GM12878 (cell line): Measurements from ENCODE around the gene CFHR5. TPM values are rescaled to one million over a fixed set of nuclear protein-coding genes. Genes with fewer than 3 reads are reported as not detected.
"Not testable (repeated sequence)": the region's sequence is repeated elsewhere in the genome, so short reads cannot be mapped to it uniquely, and the experiment has no call there.

Experiments used
- ATAC-seq: fragments of 200-7000 bp; cut with Tn5 transposase; 3 replicates; pipeline ENCODE4 v1.9.1; 2020; ENCODE audit warnings: mild to moderate bottlenecking, moderate library complexity
- BruUV-seq: library from RNA; stranded (reverse); fragments of 400-500 nt; replicated peaks from 2 replicates; lab custom pipeline; 2021; lab: Mats Ljungman, UMichigan
- CTCF ChIA-PET: fragments of 300-600 bp; sonication (Branson Sonifier 250); formaldehyde crosslinking; extraction: SDS; loops from one replicate; lab custom pipeline; 2021; ENCODE audit warnings: inconsistent platforms; lab: Yijun Ruan, JAX
- POLR2A ChIA-PET: fragments of 350-600 bp; formaldehyde crosslinking; extraction: SDS; loops from one replicate; lab custom pipeline; 2021; ENCODE audit warnings: inconsistent platforms; lab: Charles Lee
- RAD21 ChIA-PET: fragments of 300-600 bp; sonication (Branson Sonifier 250); formaldehyde crosslinking; loops from one replicate; lab custom pipeline; 2023; ENCODE audit warnings: antibody characterized with exemption; ENCODE audit not compliant: unreplicated experiment; lab: Charles Lee
- SMC1A ChIA-PET: fragments of 300-600 bp; sonication (Branson Sonifier 250); formaldehyde crosslinking; loops from one replicate; lab custom pipeline; 2023; ENCODE audit not compliant: unreplicated experiment, uncharacterized antibody; lab: Charles Lee
- DNase-seq: peaks from one replicate; pipeline ENCODE4 v3.0.0-alpha.2; 2011; ENCODE audit warnings: low read depth, low spot score
- FAIRE-seq: peaks from 3 replicates; lab custom pipeline; 2011; peaks lifted over from hg19 to GRCh38; lab: Jason Lieb, UNC
- H2AFZ ChIP-seq: 2 replicates; pipeline ENCODE4 v1.6.0; 2011; ENCODE audit warnings: low read depth, low read length, control low read depth; ENCODE audit not compliant: control insufficient read depth
- H3K27ac ChIP-seq: 2 replicates; pipeline ENCODE4 v1.5.1; 2011; ENCODE audit warnings: control low read depth; ENCODE audit not compliant: control insufficient read depth, insufficient read depth
- H3K27me3 ChIP-seq, 2 experiments: replicated peaks in 1 of 2; 2 replicates each; pipeline versions ENCODE4 v1.6.0 to v1.6.1; 2011; ENCODE audit warnings: low read length in 1 of 2; ENCODE audit not compliant: control insufficient read depth in 2 of 2, insufficient read depth in 2 of 2
- H3K36me3 ChIP-seq, 2 experiments: 2 replicates each; pipeline ENCODE4 v1.5.1; 2011; ENCODE audit warnings: low read length in 1 of 2; ENCODE audit not compliant: control insufficient read depth in 2 of 2, insufficient read depth in 2 of 2
- H3K4me1 ChIP-seq: 2 replicates; pipeline ENCODE4 v1.6.1; 2011; ENCODE audit warnings: mild to moderate bottlenecking, low read length, moderate library complexity, mixed read lengths; ENCODE audit not compliant: control insufficient read depth, insufficient read depth
- H3K4me2 ChIP-seq: 2 replicates; pipeline ENCODE4 v1.6.0; 2011; ENCODE audit warnings: control low read depth; ENCODE audit not compliant: control insufficient read depth, insufficient read depth
- H3K4me3 ChIP-seq: fragments of 200-600 bp; sonication (generic); 2 replicates; pipeline ENCODE4 v1.5.1; 2016
- H3K79me2 ChIP-seq: 2 replicates; pipeline ENCODE4 v1.6.0; 2011; ENCODE audit warnings: low read length; ENCODE audit not compliant: control insufficient read depth, insufficient read depth
- H3K9ac ChIP-seq: 2 replicates; pipeline ENCODE4 v1.8.0; 2011; ENCODE audit warnings: low read length, control low read depth, mixed read lengths; ENCODE audit not compliant: control insufficient read depth, insufficient read depth
- H3K9me3 ChIP-seq: replicated peaks from 3 replicates; pipeline ENCODE4 v1.5.1; 2011; ENCODE audit warnings: mild to moderate bottlenecking, low read length; ENCODE audit not compliant: control insufficient read depth, insufficient read depth
- H4K20me1 ChIP-seq: 2 replicates; pipeline ENCODE4 v1.6.0; 2011; ENCODE audit not compliant: control insufficient read depth, insufficient read depth
- CHD1 ChIP-seq: IDR thresholded peaks from 2 replicates; pipeline ENCODE4 v1.6.1; 2012; ENCODE audit warnings: low read depth, low read length, improper control_type of control experiment
- CREM ChIP-seq: IDR thresholded peaks from 2 replicates; pipeline ENCODE4 v1.6.1; 2014; ENCODE audit warnings: antibody characterized with exemption, low read depth
- DPF2 ChIP-seq: fragments of 450-650 bp; IDR thresholded peaks from 2 replicates; pipeline ENCODE4 v1.6.1; 2017; ENCODE audit warnings: mild to moderate bottlenecking
- ETV6 ChIP-seq, 2 experiments: fragments of 450-650 bp in 1 of 2; IDR thresholded peaks in 1 of 2; conservative IDR thresholded peaks in 1 of 2; 2 replicates each; pipeline ENCODE4 v1.6.1; 2014; ENCODE audit warnings: antibody characterized with exemption in 1 of 2, borderline replicate concordance in 1 of 2, low read depth in 1 of 2, mild to moderate bottlenecking in 1 of 2, moderate library complexity in 1 of 2
- FOXK2 ChIP-seq: fragments of 450-650 bp; IDR thresholded peaks from 2 replicates; pipeline ENCODE4 v1.6.1; 2017; ENCODE audit warnings: mild to moderate bottlenecking, moderate library complexity
- GABPA ChIP-seq: IDR thresholded peaks from 2 replicates; pipeline ENCODE4 v1.6.1; 2014; ENCODE audit warnings: antibody characterized with exemption, low read depth, mild to moderate bottlenecking, inconsistent platforms
- KAT2A ChIP-seq: conservative IDR thresholded peaks from 2 replicates; pipeline ENCODE4 v1.6.1; 2011; ENCODE audit warnings: low read depth, low read length; ENCODE audit not compliant: control insufficient read depth
- NBN ChIP-seq: fragments of 450-650 bp; IDR thresholded peaks from 2 replicates; pipeline ENCODE4 v1.6.1; 2016
- POLR2A ChIP-seq: IDR thresholded peaks from 2 replicates; pipeline ENCODE4 v1.6.1; 2011; ENCODE audit warnings: low read depth, mild to moderate bottlenecking, low read length
- REST ChIP-seq: IDR thresholded peaks from 2 replicates; pipeline ENCODE4 v1.6.1; 2012; ENCODE audit warnings: mild to moderate bottlenecking, low read depth, low read length
- SP1 ChIP-seq: IDR thresholded peaks from one replicate; pipeline ENCODE4 v1.6.1; 2011; ENCODE audit warnings: low read depth, low read length
- WRNIP1 ChIP-seq: IDR thresholded peaks from 2 replicates; pipeline ENCODE4 v1.6.1; 2011; ENCODE audit warnings: low read depth, low read length, improper control_type of control experiment, borderline replicate concordance
- ZNF274 ChIP-seq: IDR thresholded peaks from one replicate; pipeline ENCODE4 v1.8.0; 2011; ENCODE audit not compliant: insufficient read length, insufficient read depth
- ZNF384 ChIP-seq: IDR thresholded peaks from 2 replicates; pipeline ENCODE4 v1.6.1; 2012; ENCODE audit warnings: low read depth, mild to moderate bottlenecking, low read length, improper control_type of control experiment, borderline replicate concordance
- ZNF622 ChIP-seq: fragments of 450-650 bp; IDR thresholded peaks from 2 replicates; pipeline ENCODE4 v1.6.1; 2017; ENCODE audit warnings: mild to moderate bottlenecking, inconsistent platforms
- WGBS: methylation state at CpG from one replicate; pipeline ENCODE4 v1.1.6; 2016; ENCODE audit warnings: low lambda C conversion rate; ENCODE audit not compliant: insufficient replicate concordance, insufficient coverage; ENCODE audit errors: missing lambda C conversion rate; 5-methylcytosine and 5-hydroxymethylcytosine counted together
- in situ Hi-C: fragments of 300-500 bp; cut with MboI; formaldehyde crosslinking; loops from 9 replicates; pipeline ENCODE4 v1.14.3; 2018; ENCODE audit warnings: mixed read lengths
- intact Hi-C: fragments of 100-400 bp; cut with micrococcal nuclease; formaldehyde crosslinking; loops from one replicate; pipeline ENCODE4 v1.14.2; 2022; ENCODE audit not compliant: unreplicated experiment
- polyA plus RNA-seq, 11 experiments: library from polyadenylated mRNA; depleted of rRNA in 4 of 11; unstranded in 6 of 11; stranded (reverse) in 5 of 11; fragments of >200 nt; fragmentation: Nextera tagmentation in 4 of 11; fragmentation: Illumina TruSeq in 1 of 11; extraction: Ambion mirVana in 4 of 11; extraction: Trizol in 1 of 11; gene quantifications; 1 replicate in 1 of 11; 2 replicates in 10 of 11; pipeline versions ENCODE4 v1.2.1 to v1.2.3, GENCODE V29; 2011 to 2016; ENCODE audit warnings: inconsistent platforms in 2 of 11, missing spikeins in 2 of 11, low read depth in 1 of 11
- total RNA-seq, 4 experiments: library from RNA; depleted of rRNA in 3 of 4; stranded (reverse); fragments of >200 nt in 3 of 4; fragmentation: Illumina TruSeq in 1 of 4; extraction: Trizol in 1 of 4; gene quantifications; 2 replicates each; pipeline versions ENCODE4 v1.2.1 to v1.2.3, GENCODE V29; 2013 to 2021

The CFHR5 gene
- total and polyA plus RNA-seq, 10 of the 15 experiments (the other 5 are each of a cell fraction or from before 2014, with no cell fraction given) = not detected

DNA sequence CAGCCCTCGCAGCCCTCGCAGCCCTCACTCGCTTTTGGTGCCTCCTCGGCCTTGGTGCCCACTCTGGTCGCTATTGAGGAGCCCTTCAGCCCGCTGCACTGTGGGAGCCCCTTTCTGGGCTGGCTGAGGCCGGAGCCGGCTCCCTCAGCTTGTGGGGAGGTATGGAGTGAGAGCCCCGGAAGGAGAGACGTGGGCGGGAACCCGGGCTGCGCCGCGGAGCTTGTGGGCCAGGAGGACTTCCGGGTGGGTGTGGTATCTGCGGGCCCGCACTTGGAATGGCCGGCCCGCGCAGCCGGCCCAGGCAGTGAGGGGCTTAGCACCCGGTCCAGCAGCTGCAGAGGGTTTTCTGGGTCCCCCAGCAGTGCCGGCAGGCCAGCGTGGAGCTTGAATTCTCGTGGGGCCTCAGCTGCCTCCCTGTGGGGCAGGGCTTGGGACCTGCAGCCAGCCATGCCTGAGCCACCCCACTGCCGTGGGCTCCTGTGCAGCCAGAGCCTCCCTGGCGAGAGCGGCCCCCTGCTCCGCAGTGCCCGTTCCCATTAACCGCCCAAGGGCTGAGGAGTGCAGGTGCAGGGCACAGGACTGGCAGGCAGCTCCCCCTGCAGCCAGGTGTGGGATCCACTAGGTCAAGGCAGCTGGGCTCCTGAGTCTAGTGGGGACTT is 43.7 kb upstream of the CFHR5 start:
- WGBS = 56% methylated on average over 30 of the region's 32 CpGs
- Histone ChIP-seq H3K4me1 (no peaks in the 10 kb centered on the region), H3K27me3 (no peaks in the 10 kb centered on the region), H4K20me1 (no peaks in the 10 kb centered on the region), H3K9me3 (no peaks in the 10 kb centered on the region), H3K27ac (no peak overlapping the region), H3K79me2 (no peaks in the 10 kb centered on the region), H3K9ac (no peak overlapping the region), H3K4me3 (no peak overlapping the region), H3K36me3 (no peaks in the 10 kb centered on the region), H3K4me2 (no peak overlapping the region), H2AFZ (no peak overlapping the region)
- in situ Hi-C loops = no loop called here
- BruUV-seq = no TSS peak
- POLR2A ChIA-PET = no interaction called here
- ATAC-seq (no peak; the same call in 2 of the 3 replicates), DNase-seq (no peak), FAIRE-seq (no peak)
- CTCF ChIA-PET = no interaction called here
- SMC1A ChIA-PET = no interaction called here
- TF ChIP-seq CHD1 (no peak), FOXK2 (no peak), SP1 (no peak), ZNF622 (no peak), ZNF274 (no peak), GABPA (no peak), NBN (no peak), ETV6 (conservative IDR thresholded peaks at IDR 0.05 in 1 of 2, IDR thresholded peaks at IDR 0.05 in 1 of 2; ENCODE audit: borderline replicate concordance in 1 of 2, low read depth in 1 of 2) (no peak), KAT2A (no peak), WRNIP1 (no peak), REST (no peak), DPF2 (no peak), ZNF384 (no peak), POLR2A (no peak), CREM (no peak)
- RAD21 ChIA-PET = no interaction called here
- intact Hi-C loops = no loop called here

GRCh38 chr1:196941474-196941873 is 35.9 kb upstream of the CFHR5 start:
- RAD21 ChIA-PET, POLR2A ChIA-PET, BruUV-seq, CTCF ChIA-PET, H3K9me3 ChIP-seq, H2AFZ ChIP-seq, H3K4me2 ChIP-seq, H3K79me2 ChIP-seq, H4K20me1 ChIP-seq, FAIRE-seq, ATAC-seq, H3K4me3 ChIP-seq, H3K36me3 ChIP-seq, H3K9ac ChIP-seq, DNase-seq, in situ Hi-C loops, H3K27ac ChIP-seq, H3K27me3 ChIP-seq, H3K4me1 ChIP-seq, SMC1A ChIA-PET: not testable (repeated sequence)
- 7% methylated on average over 6 of the region's 6 CpGs for WGBS
- intact Hi-C loops = loop anchor here (5.0 kb wide), 1 partner anchor 124 kb away; the partner anchor contains the start of gene CFHR1
